KMS-11 (cell line): ENCODE results near the gene SYNE1.

ENCODE experiments used
- H2AFZ ChIP-seq: fragments of 200-600 bp; sonication (generic); 2 replicates; pipeline ENCODE4 v1.6.1; 2016; ENCODE audit warnings: antibody characterized with exemption, mixed run types, low read depth
- H3K27ac ChIP-seq: fragments of 200-600 bp; sonication (generic); 2 replicates; pipeline ENCODE4 v1.6.1; 2016; ENCODE audit warnings: mild to moderate bottlenecking, mixed run types
- H3K27me3 ChIP-seq: fragments of 200-600 bp; sonication (generic); 2 replicates; pipeline ENCODE4 v1.6.1; 2017; ENCODE audit warnings: mild to moderate bottlenecking, low read depth, mixed run types, moderate library complexity; ENCODE audit not compliant: insufficient read depth
- H3K36me3 ChIP-seq: fragments of 200-600 bp; sonication (generic); 2 replicates; pipeline ENCODE4 v1.6.1; 2017; ENCODE audit warnings: mild to moderate bottlenecking, mixed run types; ENCODE audit not compliant: insufficient read depth
- H3K4me1 ChIP-seq: fragments of 200-600 bp; sonication (generic); 2 replicates; pipeline ENCODE4 v1.6.1; 2016; ENCODE audit warnings: mild to moderate bottlenecking, low read depth, mixed run types; ENCODE audit not compliant: poor library complexity, severe bottlenecking
- H3K4me2 ChIP-seq: fragments of 200-600 bp; sonication (generic); 2 replicates; pipeline ENCODE4 v1.7.0; 2016; ENCODE audit warnings: mild to moderate bottlenecking, mixed run types
- H3K4me3 ChIP-seq: fragments of 200-600 bp; sonication (generic); IDR thresholded peaks from 2 replicates; pipeline ENCODE4 v1.6.1; 2017; ENCODE audit warnings: low read depth, low read length, mixed read lengths; ENCODE audit not compliant: insufficient read depth
- H3K79me2 ChIP-seq: fragments of 200-600 bp; sonication (generic); 2 replicates; pipeline ENCODE4 v1.6.1; 2016; ENCODE audit warnings: low read depth, mixed run types; ENCODE audit not compliant: insufficient read depth
- H3K9ac ChIP-seq: fragments of 200-600 bp; sonication (generic); 2 replicates; pipeline ENCODE4 v1.6.1; 2016; ENCODE audit warnings: mild to moderate bottlenecking, mixed run types
- H4K20me1 ChIP-seq: fragments of 200-600 bp; sonication (generic); 2 replicates; pipeline ENCODE4 v1.6.1; 2016; ENCODE audit warnings: mild to moderate bottlenecking, mixed run types; ENCODE audit not compliant: insufficient read depth
- TF ChIP-seq, protein P1 (sequence below): fragments of 200-600 bp; sonication (generic); conservative IDR thresholded peaks from 2 replicates; pipeline ENCODE4 v1.6.1; 2017; ENCODE audit warnings: low read depth, mild to moderate bottlenecking, antibody characterized with exemption, low read length, moderate library complexity, mixed read lengths

Gene SYNE1

DNA sequence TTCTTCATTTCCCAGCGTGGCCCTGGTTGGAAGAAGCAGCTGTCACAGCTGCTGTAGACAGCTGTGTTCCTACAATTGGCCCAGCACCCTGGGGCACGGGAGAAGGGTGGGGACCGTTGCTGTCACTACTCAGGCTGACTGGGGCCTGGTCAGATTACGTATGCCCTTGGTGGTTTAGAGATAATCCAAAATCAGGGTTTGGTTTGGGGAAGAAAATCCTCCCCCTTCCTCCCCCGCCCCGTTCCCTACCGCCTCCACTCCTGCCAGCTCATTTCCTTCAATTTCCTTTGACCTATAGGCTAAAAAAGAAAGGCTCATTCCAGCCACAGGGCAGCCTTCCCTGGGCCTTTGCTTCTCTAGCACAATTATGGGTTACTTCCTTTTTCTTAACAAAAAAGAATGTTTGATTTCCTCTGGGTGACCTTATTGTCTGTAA lies 537.0 kb downstream of the SYNE1 start:
- Histone ChIP-seq H3K27ac (no peak overlapping the region), H3K27me3 (no peaks in the 10 kb centered on the region), H3K9ac (no peak overlapping the region), H3K36me3 (no peaks in the 10 kb centered on the region), H4K20me1 (no peaks in the 10 kb centered on the region), H3K4me3 (no peak overlapping the region), H3K79me2 (no peaks in the 10 kb centered on the region), H3K4me1 (no peaks in the 10 kb centered on the region), H3K4me2 (no peak overlapping the region), H2AFZ (no peak overlapping the region)
- TF ChIP-seq, protein P1, sequence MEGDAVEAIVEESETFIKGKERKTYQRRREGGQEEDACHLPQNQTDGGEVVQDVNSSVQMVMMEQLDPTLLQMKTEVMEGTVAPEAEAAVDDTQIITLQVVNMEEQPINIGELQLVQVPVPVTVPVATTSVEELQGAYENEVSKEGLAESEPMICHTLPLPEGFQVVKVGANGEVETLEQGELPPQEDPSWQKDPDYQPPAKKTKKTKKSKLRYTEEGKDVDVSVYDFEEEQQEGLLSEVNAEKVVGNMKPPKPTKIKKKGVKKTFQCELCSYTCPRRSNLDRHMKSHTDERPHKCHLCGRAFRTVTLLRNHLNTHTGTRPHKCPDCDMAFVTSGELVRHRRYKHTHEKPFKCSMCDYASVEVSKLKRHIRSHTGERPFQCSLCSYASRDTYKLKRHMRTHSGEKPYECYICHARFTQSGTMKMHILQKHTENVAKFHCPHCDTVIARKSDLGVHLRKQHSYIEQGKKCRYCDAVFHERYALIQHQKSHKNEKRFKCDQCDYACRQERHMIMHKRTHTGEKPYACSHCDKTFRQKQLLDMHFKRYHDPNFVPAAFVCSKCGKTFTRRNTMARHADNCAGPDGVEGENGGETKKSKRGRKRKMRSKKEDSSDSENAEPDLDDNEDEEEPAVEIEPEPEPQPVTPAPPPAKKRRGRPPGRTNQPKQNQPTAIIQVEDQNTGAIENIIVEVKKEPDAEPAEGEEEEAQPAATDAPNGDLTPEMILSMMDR, result no peak

DNA sequence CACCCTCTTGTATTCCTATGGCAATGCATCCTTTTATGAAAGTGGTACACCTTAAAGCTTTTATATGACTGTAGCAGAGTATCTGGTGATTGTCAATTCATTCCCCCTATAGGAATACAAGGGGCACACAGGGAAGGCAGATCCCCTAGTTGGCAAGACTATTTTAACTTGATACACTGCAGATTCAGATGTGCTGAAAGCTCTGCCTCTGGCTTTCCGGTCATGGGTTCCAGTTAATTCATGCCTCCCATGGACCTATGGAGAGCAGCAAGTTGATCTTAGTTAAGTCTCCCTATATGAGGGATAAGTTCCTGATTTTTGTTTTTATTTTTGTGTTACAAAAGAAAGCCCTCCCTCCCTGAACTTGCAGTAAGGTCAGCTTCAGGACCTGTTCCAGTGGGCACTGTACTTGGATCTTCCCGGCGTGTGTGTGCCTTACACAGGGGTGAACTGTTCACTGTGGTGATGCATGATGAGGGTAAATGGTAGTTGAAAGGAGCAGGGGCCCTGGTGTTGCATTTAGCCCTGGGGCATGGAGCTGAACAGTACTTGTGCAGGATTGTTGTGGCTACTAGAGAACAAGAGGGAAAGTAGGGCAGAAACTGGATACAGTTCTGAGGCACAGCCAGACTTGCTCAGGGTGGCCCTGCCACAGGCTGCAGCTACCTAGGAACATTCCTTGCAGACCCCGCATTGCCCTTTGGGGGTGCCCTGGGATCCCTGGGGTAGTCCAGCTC lies 537.5 kb downstream of the SYNE1 start:
- H3K4me2 ChIP-seq, result no peak overlapping the region
- no peaks in the 10 kb centered on the region for H3K79me2 ChIP-seq
- H3K27ac ChIP-seq, result no peak overlapping the region
- no peaks in the 10 kb centered on the region for H4K20me1 ChIP-seq
- H3K4me3 ChIP-seq, result no peak overlapping the region
- TF ChIP-seq, protein P1, result no peak
- H3K4me1 ChIP-seq, result no peaks in the 10 kb centered on the region
- H3K27me3 ChIP-seq, result no peaks in the 10 kb centered on the region
- H3K9ac ChIP-seq, result no peak overlapping the region
- no peak overlapping the region for H2AFZ ChIP-seq
- no peaks in the 10 kb centered on the region for H3K36me3 ChIP-seq

DNA sequence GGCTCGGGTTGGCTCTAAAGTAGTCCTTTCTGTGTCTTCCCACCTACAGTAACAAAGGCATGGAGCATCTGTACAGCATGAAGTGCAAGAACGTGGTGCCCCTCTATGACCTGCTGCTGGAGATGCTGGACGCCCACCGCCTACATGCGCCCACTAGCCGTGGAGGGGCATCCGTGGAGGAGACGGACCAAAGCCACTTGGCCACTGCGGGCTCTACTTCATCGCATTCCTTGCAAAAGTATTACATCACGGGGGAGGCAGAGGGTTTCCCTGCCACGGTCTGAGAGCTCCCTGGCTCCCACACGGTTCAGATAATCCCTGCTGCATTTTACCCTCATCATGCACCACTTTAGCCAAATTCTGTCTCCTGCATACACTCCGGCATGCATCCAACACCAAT lies 538.5 kb downstream of the SYNE1 start:
- Histone ChIP-seq H3K27ac (no peak overlapping the region), H3K36me3 (no peaks in the 10 kb centered on the region), H3K4me3 (no peak overlapping the region), H3K79me2 (no peaks in the 10 kb centered on the region), H3K4me1 (no peaks in the 10 kb centered on the region), H3K4me2 (no peak overlapping the region), H4K20me1 (no peaks in the 10 kb centered on the region), H3K9ac (no peak overlapping the region), H2AFZ (no peak overlapping the region), H3K27me3 (no peaks in the 10 kb centered on the region)
- TF ChIP-seq, protein P1, result no peak

GRCh38 chr6:152096863-152097496 lies 540.2 kb downstream of the SYNE1 start:
- H3K27ac ChIP-seq, result no peak overlapping the region
- H3K4me3 ChIP-seq, result no peak overlapping the region
- no peaks in the 10 kb centered on the region for H3K79me2 ChIP-seq
- no peaks in the 10 kb centered on the region for H4K20me1 ChIP-seq
- no peaks in the 10 kb centered on the region for H3K4me1 ChIP-seq
- no peak overlapping the region for H3K4me2 ChIP-seq
- TF ChIP-seq, protein P1, result no peak
- no peaks in the 10 kb centered on the region for H3K36me3 ChIP-seq
- H2AFZ ChIP-seq, result no peak overlapping the region
- no peak overlapping the region for H3K9ac ChIP-seq
- no peaks in the 10 kb centered on the region for H3K27me3 ChIP-seq
